Stimulated activated naive CD8-positive, alpha-beta T cell treated with anti-CD3 and anti-CD28 coated beads, Interleukin-15, Interleukin-2, amounts not matched to agents 100 ng/mL and 50 ng/mL, for 24 hours (primary cell): Measurements from ENCODE around the gene THAP11.

Source experiments
- H3K27ac Mint-ChIP-seq: one replicate; pipeline ENCODE4 v1.8.0; 2021; ENCODE audit warnings: mild to moderate bottlenecking, mixed read lengths
- H3K27me3 Mint-ChIP-seq: one replicate; pipeline ENCODE4 v1.8.0; 2021; ENCODE audit warnings: mixed read lengths
- H3K36me3 Mint-ChIP-seq: one replicate; pipeline ENCODE4 v1.8.0; 2021; ENCODE audit warnings: low read depth, mixed read lengths
- H3K4me1 Mint-ChIP-seq: one replicate; pipeline ENCODE4 v1.8.0; 2021; ENCODE audit warnings: low read depth, mixed read lengths
- H3K4me3 Mint-ChIP-seq: one replicate; pipeline ENCODE4 v1.8.0; 2021; ENCODE audit warnings: mild to moderate bottlenecking, mixed read lengths
- H3K9me3 Mint-ChIP-seq: one replicate; pipeline ENCODE4 v1.8.0; 2021; ENCODE audit warnings: mixed read lengths

The THAP11 gene

GRCh38 chr16:67881621-67882161, 39.6 kb downstream of the THAP11 start:
- Mint-ChIP-seq H3K4me3 (no peak overlapping the region), H3K27me3 (no peaks in the 10 kb centered on the region), H3K27ac (no peak overlapping the region), H3K9me3 (no peaks in the 10 kb centered on the region), H3K36me3 (peaks cover 57% of the 10 kb centered on the region), H3K4me1 (no peaks in the 10 kb centered on the region)

DNA sequence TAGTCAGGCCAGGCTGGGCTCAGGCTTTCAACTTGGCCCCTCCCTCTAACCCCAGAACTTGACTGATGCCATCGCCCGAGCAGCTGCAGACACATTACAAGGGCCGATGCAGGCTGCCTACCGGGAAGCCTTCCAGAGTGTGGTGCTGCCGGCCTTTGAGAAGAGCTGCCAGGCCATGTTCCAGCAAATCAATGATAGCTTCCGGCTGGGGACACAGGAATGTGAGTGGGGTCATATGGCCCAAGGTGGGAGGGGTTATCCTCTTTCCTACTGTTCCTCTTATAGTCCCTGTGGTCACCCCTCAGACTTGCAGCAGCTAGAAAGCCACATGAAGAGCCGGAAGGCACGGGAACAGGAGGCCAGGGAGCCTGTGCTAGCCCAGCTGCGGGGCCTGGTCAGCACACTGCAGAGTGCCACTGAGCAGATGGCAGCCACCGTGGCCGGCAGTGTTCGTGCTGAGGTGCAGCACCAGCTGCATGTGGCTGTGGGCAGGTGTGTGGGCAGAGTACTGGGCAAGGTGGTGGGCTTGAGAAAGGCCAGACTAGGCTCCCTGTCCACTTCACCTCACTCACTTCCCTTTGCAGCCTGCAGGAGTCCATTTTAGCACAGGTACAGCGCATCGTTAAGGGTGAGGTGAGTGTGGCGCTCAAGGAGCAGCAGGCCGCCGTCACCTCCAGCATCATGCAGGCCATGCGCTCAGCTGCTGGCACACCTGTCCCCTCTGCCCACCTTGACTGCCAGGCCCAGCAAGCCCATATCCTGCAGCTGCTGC, 40.4 kb downstream of the THAP11 start:
- H3K9me3 Mint-ChIP-seq = no peaks in the 10 kb centered on the region
- no peaks in the 10 kb centered on the region for H3K27me3 Mint-ChIP-seq
- no peaks in the 10 kb centered on the region for H3K4me1 Mint-ChIP-seq
- no peak overlapping the region for H3K27ac Mint-ChIP-seq
- H3K36me3 Mint-ChIP-seq = peaks cover 51% of the 10 kb centered on the region
- no peak overlapping the region for H3K4me3 Mint-ChIP-seq

GRCh38 chr16:67883146-67883871, 41.2 kb downstream of the THAP11 start:
- no peaks in the 10 kb centered on the region for H3K4me1 Mint-ChIP-seq
- H3K27ac Mint-ChIP-seq = no peak overlapping the region
- no peaks in the 10 kb centered on the region for H3K27me3 Mint-ChIP-seq
- no peaks in the 10 kb centered on the region for H3K9me3 Mint-ChIP-seq
- peaks cover 45% of the 10 kb centered on the region for H3K36me3 Mint-ChIP-seq
- H3K4me3 Mint-ChIP-seq = no peak overlapping the region

- H3K27ac Mint-ChIP-seq = no peak overlapping the region
- H3K4me1 Mint-ChIP-seq = no peaks in the 10 kb centered on the region
- no peaks in the 10 kb centered on the region for H3K27me3 Mint-ChIP-seq
- no peak overlapping the region for H3K4me3 Mint-ChIP-seq
- no peaks in the 10 kb centered on the region for H3K9me3 Mint-ChIP-seq
- H3K36me3 Mint-ChIP-seq = peaks cover 42% of the 10 kb centered on the region
Measured at GRCh38 chr16:67883872-67884261, 41.7 kb downstream of the THAP11 start.

DNA sequence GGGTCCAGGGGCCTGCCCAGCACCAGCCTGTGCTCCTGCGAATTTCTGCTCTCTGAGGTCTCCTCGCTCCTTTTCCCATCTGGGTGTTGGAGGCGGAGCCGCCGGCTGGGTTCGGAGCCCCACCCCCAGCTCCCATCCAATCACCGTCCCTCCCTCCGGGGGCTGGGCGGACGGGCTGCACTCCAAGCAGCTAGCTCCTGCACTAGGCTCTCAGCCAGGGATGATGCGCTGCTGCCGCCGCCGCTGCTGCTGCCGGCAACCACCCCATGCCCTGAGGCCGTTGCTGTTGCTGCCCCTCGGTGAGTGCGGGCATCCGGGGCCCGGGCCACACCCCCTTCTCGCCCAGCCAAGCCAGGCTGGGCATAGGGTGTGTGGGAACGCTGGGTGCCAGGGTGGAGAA, 42.6 kb downstream of the THAP11 start, which contains the start of gene NRN1L:
NRN1L (plus strand) TSS at position 202 of the 400 bp plus-strand sequence; CDS start at position 221, 19 bp downstream.
- Mint-ChIP-seq H3K27me3 (no peaks in the 10 kb centered on the region), H3K4me3 (no peak within 1 kb of the TSS), H3K9me3 (no peaks in the 10 kb centered on the region), H3K27ac (no peak within 1 kb of the TSS), H3K4me1 (no peaks in the 10 kb centered on the region), H3K36me3 (peaks cover 34% of the 10 kb centered on the region)

DNA sequence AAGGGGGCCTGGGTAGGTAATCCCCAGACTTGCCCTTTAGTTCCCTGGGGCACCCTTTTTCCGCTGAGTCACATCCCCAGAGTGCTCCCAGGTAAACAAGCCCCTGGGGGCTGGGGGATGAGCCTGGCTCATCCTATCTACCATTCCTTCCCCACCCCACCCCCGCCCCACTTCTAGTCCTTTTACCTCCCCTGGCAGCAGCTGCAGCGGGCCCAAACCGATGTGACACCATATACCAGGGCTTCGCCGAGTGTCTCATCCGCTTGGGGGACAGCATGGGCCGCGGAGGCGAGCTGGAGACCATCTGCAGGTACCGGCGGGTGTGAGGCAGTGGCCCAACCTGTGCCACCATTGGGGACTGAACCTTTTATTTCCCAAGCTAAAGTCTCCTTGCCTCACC, 43.4 kb downstream of the THAP11 start:
- Mint-ChIP-seq H3K27ac (no peak overlapping the region), H3K4me1 (no peaks in the 10 kb centered on the region), H3K9me3 (no peaks in the 10 kb centered on the region), H3K27me3 (no peaks in the 10 kb centered on the region), H3K36me3 (peaks cover 26% of the 10 kb centered on the region), H3K4me3 (no peak overlapping the region)

GRCh38 chr16:67885976-67886375, 43.9 kb downstream of the THAP11 start:
- Mint-ChIP-seq H3K27ac (no peak overlapping the region), H3K4me3 (no peak overlapping the region), H3K9me3 (no peaks in the 10 kb centered on the region), H3K27me3 (no peaks in the 10 kb centered on the region), H3K4me1 (no peaks in the 10 kb centered on the region), H3K36me3 (peaks cover 26% of the 10 kb centered on the region)

- H3K36me3 Mint-ChIP-seq = peaks cover 26% of the 10 kb centered on the region
- peak overlapping the region; percentile 8 for H3K27ac Mint-ChIP-seq
- H3K9me3 Mint-ChIP-seq = no peaks in the 10 kb centered on the region
- no peaks in the 10 kb centered on the region for H3K27me3 Mint-ChIP-seq
- no peak overlapping the region for H3K4me3 Mint-ChIP-seq
- H3K4me1 Mint-ChIP-seq = no peaks in the 10 kb centered on the region
Measured at GRCh38 chr16:67886387-67886786, 44.3 kb downstream of the THAP11 start.

DNA sequence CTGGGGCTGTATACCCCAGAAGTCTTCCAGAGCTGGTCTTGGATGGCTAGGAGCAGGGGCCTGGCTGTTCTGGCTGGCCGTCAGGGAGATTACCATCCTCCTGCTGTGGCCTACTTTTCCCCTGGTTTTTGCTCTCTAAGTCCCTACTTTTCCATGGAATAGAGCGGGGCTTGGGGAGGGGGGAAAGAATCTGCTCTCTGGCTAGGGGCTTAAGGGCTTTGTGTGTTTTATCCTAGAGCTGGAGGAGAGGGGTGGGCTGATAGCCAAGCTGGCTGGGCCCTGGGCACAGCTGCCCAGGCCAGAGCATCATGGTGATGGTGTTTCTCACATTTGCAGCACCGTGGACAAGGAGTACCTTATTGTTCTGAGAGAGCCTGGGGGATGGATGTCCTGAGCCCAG, 46.2 kb downstream of the THAP11 start:
- H3K27ac Mint-ChIP-seq = no peak overlapping the region
- H3K4me3 Mint-ChIP-seq = no peak overlapping the region
- peaks cover 9% of the 10 kb centered on the region for H3K4me1 Mint-ChIP-seq

GRCh38 chr16:67892375-67892774, 50.3 kb downstream of the THAP11 start:
- Mint-ChIP-seq H3K9me3 (no peaks in the 10 kb centered on the region), H3K4me1 (peaks cover 39% of the 10 kb centered on the region), H3K27me3 (no peaks in the 10 kb centered on the region), H3K27ac (peak overlapping the region; percentile 56), H3K4me3 (peak overlapping the region; percentile 97), H3K36me3 (no peaks in the 10 kb centered on the region)

More for the DNA sequence above, 46.2 kb downstream of the THAP11 start:
- Mint-ChIP-seq H3K36me3 (peaks cover 10% of the 10 kb centered on the region), H3K9me3 (no peaks in the 10 kb centered on the region), H3K27me3 (no peaks in the 10 kb centered on the region)

DNA sequence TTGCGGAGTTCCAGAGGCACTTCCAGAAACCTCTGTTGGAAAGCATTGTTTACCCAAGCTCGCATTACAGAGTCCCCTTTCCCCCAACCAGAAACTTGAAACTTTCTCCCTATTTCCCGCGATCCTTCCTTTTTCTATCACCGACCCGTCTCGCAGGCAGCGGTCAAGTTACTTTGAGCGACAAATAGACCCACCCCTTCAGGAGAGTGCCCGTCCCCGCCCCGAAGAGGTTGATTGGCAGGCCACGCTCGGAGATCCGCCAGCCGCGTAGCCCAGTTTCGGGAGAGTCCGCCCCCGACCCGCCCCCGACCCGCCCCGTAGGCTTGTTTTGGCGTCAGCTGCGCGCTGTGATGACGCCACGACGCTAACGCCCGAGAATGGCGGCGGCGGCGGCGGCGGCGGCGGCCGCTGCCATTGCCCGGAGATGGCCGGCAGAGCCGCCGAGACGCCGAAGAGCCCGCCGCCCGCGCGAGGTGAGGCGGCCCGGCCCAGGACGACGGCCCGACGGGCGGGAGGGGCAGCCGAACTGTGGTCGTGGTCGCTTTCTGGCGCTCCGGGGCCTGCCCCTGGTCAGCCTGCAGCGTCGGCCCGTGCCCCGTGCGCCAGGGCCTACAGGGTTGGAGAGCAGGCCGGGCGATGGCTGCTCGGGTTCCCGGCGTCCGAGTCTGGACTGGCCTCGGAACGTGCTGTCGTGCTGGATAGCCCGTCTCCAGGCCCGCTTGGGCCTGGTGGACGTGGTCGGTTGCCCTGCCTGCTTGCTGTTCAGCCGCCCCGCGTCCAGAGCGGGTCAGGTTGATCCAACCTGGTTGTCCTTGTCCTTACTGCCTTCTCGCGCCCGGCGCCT, 51.0 kb downstream of the THAP11 start, which contains the start of gene PSKH1:
PSKH1 (plus strand) TSS at position 356 of the 844 bp plus-strand sequence. CDS start 15,496 bp downstream, outside the sequence.
- H3K4me3 Mint-ChIP-seq = peak within 1 kb of the TSS; percentile 97
- H3K27me3 Mint-ChIP-seq = no peaks in the 10 kb centered on the region
- H3K9me3 Mint-ChIP-seq = no peaks in the 10 kb centered on the region
- H3K27ac Mint-ChIP-seq = peak within 1 kb of the TSS; percentile 93
- H3K36me3 Mint-ChIP-seq = no peaks in the 10 kb centered on the region
- H3K4me1 Mint-ChIP-seq = peaks cover 39% of the 10 kb centered on the region
